HTERT RPE-1 (cell line): ENCODE results near the gene ACOX2.

ENCODE experiments used
- in situ Hi-C: fragments of 300-500 bp; cut with MboI; formaldehyde crosslinking; loops from 4 replicates; pipeline ENCODE4 v1.14.3; 2020; ENCODE audit warnings: low sequenced_read_pairs

Gene ACOX2

DNA sequence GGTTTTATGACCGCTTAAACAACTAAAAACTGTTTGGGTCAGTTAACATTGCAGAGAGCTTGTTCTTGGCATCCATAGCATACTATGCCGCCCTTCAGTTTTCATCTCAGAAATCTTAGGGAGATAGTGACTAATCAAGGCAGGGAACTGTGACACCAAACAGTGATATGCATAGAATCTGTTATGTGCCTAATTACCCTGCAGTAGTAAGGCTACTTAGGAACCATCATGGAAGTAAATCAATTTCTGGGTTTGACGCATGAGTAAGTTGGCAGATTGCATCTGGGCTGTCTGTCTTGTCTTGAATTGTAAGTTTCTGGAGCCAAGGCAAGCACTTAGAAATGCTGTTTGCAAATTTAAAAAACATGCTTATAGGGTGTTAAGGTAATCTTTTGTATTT, 22.6 kb downstream of the ACOX2 start:
- in situ Hi-C loops, result no loop called here

DNA sequence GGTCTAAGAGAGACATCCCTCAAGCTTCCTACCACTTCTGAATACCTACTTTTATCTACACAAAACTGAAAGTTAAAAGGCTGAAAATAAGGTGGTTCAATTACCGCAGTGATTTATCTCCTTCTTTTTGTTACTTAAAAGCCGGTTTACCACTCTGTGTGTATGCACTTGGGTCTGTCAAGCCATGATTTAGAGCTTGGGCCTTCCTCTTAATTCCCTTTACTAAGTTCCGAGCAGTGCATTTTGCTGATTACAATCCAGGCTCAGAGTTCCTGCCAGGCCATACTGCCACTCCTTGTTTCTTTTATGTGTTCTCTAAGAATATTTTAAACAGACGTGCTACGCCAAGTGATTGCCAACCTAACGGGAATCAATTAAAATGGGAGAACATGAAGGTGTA, 28.6 kb downstream of the ACOX2 start:
- in situ Hi-C loops, result no loop called here

DNA sequence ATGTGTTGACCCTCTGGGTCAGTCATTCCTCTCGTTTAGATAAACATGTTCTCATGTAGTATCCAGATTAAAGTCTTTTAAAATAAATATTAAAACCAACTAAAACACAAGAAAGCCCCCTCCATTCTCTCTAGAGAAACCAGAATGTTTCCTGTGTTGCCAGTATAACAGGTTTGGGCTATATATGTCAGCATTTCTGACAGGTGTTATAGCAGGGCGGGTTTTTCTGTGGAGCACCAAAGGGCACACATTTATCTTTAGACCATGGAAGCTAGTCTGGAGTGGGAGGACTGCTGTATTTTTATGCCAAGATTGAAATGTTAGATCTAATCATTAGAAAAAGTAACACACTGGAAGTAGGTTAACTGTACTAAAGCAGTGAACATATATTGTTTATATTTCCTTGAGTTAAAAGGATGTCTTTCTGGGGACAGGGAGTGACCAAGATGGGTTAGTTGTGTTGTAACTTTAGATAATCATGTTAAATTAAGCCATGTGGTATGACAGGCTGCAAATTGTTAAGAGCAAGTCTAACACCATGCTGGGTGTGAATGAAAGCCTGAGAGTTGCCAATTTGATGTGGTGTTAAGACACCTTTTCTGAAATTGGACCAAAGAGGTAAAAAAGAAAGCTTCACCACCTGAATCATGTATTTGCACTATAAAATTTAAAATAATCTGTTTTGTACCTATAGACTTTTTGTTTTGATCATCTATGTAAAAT, 29.5 kb downstream of the ACOX2 start:
- in situ Hi-C loops, result no loop called here

- in situ Hi-C loops, result no loop called here
Observed at GRCh38 chr3:58502872-58503271, 34.1 kb downstream of the ACOX2 start.

GRCh38 chr3:58497097-58497496, 39.9 kb downstream of the ACOX2 start:
- in situ Hi-C loops, result no loop called here

DNA sequence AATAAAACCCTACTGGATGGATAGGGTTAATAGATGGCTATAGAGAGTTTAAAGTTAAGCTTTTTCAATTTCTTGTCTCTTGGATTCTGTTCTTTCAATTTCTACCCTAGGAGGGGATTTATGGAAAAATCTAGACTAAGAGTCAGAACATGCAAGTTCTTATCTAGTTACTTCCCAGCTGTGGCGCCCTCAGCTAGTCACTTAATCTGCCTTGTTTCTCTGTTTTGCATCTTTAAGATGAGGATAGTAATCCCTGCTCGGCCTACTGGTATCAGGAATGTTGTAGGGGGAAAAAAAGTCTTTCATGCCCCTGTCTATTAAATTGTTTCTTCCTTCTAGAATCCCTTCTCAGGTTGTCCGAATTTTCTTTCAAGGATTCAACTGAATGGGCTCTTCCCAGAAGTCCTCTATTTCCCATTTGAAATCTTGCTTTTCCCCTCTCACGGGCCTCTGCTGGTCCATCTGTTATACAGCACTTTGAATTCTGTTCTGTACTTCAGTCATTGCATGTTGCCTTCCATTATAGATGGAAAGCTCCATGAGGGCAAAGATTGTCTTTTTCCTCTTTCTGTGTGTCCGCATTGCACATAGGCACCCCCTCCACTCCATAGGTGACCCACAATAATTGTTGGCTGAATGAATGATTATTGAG, 40.7 kb downstream of the ACOX2 start:
- in situ Hi-C loops, result no loop called here

GRCh38 chr3:58495101-58495500, 41.9 kb downstream of the ACOX2 start:
- in situ Hi-C loops, result no loop called here

DNA sequence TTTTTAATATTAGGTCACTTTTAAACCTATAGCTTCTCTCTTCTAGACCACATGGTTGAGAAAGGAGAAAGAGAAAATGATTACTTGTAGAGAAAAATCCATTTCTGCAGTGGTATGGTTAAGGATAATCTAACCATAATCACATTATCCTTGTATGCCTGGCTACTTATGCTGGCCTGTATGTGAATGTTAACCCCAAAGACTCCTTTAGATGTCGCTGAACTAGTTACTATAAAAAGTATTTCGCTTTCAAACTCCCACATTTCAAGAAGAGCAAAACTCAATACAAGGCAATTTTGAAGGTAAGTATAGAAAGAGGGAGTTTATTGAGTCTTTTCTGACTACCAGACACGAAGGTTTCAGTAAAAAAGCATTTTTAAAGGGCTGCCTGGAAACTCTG, 42.9 kb downstream of the ACOX2 start:
- in situ Hi-C loops, result no loop called here

- in situ Hi-C loops, result no loop called here
Observed at GRCh38 chr3:58492494-58492905, 44.5 kb downstream of the ACOX2 start.

DNA sequence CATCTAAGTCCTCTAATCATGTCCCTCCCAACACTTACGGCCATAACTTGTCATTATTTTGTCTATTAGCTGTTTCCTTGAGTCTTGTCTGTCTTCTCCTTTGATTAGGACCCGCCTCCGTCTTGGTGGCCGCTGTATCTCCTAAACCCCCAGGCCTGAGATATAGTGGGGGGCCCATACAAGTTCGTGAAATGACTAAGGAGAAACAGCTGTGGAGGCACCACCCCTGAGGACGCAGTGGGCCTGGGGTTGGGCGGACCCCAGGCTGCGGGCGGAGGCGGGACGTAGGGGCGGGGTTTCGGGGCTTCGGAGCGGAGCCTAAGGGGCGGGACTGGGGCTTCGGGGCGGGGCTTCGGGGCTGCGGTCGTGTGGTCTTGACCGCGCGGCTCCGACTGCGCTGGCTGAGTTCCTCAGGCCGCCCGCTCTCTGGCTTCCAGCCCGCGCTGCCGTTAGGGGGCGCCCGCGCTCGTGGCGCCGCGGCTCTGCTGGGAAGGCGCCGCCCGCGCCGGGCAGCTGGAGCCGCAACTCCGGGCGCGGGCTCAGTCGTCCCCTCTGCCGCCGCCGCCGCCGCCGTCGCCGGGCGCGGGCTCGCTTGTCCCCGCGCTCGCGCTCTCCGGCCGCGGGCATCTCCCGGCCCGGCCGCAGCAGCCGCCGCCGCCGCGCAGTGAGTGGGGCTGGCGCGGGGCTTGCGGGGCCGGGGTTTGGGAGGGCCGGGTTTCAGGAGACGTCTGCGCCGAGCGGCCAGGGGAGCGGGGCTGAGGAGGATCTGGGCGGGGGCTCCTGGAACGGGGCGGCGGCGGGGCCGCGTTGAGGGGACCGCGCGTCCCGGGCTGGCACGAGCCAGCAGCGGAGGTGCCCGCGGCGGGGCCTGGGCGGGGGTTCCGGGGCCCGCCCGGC, 45.2 kb downstream of the ACOX2 start, which contains the start of gene KCTD6:
TSS of gene KCTD6 (plus strand) at position 591 of the 897 bp plus-strand sequence. CDS start 6,660 bp downstream, outside the sequence.
- in situ Hi-C loops, result no loop called here

GRCh38 chr3:58490860-58491501, 46.0 kb downstream of the ACOX2 start:
- in situ Hi-C loops, result no loop called here

DNA sequence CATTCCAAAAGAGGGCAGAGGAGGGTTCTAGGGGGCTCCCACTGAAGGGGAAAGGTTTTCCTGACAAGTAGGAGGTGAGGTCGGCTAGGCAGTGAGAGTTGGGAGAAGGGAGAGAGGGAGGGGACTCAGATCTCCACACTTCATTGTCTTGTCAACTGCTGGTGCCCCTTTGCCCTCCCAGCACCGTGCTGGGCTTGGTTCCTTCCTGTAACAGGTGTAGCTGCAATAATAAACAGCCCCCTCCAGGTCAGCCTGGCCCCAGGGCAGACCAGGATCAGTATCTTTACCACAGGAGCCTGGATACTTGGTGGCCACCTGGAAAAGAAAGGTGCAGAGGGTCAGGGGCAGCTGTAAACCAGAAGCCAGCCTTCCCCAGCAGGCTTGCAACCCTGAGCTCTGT, 48.0 kb downstream of the ACOX2 start:
- in situ Hi-C loops, result no loop called here

- in situ Hi-C loops, result no loop called here
Observed at GRCh38 chr3:58487140-58487886, 49.7 kb downstream of the ACOX2 start.

- in situ Hi-C loops, result no loop called here
Observed at GRCh38 chr3:58485801-58486435, 51.1 kb downstream of the ACOX2 start.

DNA sequence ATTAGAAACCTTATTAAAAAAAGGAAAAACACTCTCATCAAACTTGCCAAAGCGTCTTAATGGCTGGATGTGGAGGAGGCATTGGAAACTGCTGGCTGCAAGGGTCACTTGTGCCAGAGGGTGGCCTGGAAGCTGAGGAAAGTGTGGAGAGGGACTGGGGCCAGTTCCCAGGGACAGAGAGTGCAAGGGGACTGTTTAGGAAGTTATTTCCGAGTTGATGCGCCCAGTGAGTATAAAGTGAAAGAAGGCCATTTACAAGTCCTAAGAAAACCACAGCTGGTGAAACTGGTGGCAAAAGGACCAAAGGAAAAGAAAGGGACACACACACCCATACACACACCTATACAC, 52.3 kb downstream of the ACOX2 start:
- in situ Hi-C loops, result no loop called here

- in situ Hi-C loops, result no loop called here
Observed at GRCh38 chr3:58484045-58484721, 52.8 kb downstream of the ACOX2 start.

DNA sequence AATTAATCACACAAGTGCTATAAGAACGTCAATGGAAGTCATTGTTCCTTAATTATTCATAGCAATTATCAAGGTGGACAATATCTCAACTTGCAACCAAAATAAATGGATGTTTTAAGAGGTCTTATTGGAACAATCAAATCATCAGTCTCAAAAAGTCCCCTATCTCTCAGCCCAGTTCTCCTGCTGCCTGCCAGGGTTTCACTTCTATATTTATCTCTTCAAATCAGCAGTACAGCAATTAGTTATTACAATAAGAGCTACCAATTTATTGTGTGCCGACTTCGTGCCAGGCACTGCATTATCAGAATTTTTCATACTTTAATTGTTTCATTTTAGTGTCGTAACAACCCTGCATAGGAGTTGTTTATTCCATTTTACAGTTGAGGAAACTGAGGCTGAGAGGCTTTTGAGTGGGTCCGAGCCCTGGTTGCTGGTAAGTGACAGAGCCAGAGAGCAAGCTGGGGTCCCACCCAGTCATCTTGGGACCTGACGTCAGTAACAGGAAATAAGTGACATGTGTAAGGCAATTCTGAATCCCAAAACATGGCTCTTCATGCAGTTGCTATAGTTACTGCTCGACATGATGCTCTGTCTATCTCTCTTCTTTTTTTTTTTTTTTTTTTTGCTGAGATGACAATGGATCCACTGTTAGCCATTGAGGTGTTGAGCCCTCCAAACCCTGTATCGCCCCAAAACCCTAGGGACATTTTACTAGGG, 53.9 kb downstream of the ACOX2 start:
- in situ Hi-C loops, result no loop called here

- in situ Hi-C loops, result no loop called here
Observed at GRCh38 chr3:58480309-58480708, 56.7 kb downstream of the ACOX2 start.

DNA sequence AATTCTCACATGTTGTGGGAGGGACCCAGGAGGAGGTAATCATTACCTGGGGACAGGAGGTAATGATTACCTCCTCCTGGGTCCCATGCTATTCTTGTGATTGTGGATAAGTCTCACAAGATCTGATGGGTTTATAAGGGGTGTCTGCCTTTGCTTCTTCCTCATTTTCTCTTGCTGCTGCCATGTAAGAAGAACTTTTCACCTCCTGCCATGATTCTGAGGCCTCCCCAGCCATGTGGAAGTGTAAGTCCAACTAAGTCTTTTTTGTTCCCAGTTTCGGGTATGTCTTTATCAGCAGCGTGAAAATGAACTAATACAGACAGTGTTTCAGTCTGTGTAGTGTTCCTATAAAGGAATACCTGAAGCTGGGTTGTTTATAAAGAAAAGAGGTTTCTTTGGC, 58.2 kb downstream of the ACOX2 start:
- in situ Hi-C loops, result no loop called here
